D721Med (cell line): ENCODE results near the gene CELF5.
A peak's percentile ranks its signal among the peaks of the same experiment; 100 is the strongest.

ENCODE experiments used
- DNase-seq: peaks from one replicate; pipeline ENCODE4 v3.0.0; 2011; ENCODE audit warnings: low spot score; ENCODE audit not compliant: insufficient read length
- FAIRE-seq: peaks from 2 replicates; lab custom pipeline; 2011; peaks lifted over from hg19 to GRCh38; lab: Jason Lieb, UNC
- TF ChIP-seq, protein P1 (sequence below): IDR thresholded peaks from 2 replicates; pipeline ENCODE4 v1.5.1; 2012; ENCODE audit warnings: mild to moderate bottlenecking, control low read depth; ENCODE audit not compliant: insufficient read depth; ENCODE audit errors: missing control alignments

CELF5 gene

GRCh38 chr19:3275583-3276340 is 51.3 kb downstream of the CELF5 start:
- TF ChIP-seq, protein P1, sequence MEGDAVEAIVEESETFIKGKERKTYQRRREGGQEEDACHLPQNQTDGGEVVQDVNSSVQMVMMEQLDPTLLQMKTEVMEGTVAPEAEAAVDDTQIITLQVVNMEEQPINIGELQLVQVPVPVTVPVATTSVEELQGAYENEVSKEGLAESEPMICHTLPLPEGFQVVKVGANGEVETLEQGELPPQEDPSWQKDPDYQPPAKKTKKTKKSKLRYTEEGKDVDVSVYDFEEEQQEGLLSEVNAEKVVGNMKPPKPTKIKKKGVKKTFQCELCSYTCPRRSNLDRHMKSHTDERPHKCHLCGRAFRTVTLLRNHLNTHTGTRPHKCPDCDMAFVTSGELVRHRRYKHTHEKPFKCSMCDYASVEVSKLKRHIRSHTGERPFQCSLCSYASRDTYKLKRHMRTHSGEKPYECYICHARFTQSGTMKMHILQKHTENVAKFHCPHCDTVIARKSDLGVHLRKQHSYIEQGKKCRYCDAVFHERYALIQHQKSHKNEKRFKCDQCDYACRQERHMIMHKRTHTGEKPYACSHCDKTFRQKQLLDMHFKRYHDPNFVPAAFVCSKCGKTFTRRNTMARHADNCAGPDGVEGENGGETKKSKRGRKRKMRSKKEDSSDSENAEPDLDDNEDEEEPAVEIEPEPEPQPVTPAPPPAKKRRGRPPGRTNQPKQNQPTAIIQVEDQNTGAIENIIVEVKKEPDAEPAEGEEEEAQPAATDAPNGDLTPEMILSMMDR, result no peak
- FAIRE-seq (no peak), DNase-seq (peak; percentile 96)

DNA sequence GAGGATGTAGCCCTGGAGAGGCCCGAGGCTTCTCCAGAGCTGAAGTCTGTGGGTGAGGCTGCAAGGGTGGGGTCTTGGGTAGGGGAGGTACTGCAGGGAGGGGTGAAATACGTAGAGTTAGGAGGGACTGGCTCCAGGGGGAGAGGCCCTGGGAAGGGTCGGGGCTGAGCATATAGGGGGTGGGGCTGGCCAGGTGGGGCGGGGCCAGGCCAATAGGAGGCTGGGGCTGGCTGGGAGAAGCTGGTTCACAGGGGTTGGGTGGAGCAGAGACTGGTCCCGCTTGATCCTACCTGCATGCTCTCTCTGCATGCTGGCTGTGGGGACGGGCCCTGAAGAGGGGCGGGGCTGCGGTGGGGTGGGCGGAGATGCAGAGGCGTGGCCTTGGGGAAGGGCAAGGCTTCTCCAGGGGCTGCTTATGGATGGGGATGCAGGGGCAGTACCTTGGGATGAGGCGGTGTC is 51.9 kb downstream of the CELF5 start:
- no peak for FAIRE-seq
- TF ChIP-seq, protein P1, result no peak
- no peak for DNase-seq

DNA sequence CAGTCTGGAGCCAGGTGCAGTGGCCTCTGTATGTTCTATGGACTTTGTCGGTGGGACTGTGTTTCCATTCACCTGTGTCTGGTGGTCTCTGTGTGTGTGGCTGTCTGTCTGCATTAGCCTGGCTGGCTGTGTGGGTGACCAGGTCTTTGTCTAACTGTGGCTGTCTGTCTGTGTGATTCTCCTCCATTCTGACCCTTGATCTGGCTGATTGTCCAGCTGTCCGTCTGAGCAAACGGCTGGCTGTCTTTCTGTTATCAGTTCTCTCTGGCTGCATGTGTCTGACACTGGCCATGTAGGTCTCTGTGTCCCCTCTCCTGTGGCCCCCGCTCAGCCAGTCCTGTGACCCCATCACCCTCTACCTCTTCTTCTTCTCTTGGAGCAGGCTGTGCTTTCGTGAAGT is 53.2 kb downstream of the CELF5 start:
- TF ChIP-seq, protein P1, result no peak
- DNase-seq (no peak), FAIRE-seq (no peak)

DNA sequence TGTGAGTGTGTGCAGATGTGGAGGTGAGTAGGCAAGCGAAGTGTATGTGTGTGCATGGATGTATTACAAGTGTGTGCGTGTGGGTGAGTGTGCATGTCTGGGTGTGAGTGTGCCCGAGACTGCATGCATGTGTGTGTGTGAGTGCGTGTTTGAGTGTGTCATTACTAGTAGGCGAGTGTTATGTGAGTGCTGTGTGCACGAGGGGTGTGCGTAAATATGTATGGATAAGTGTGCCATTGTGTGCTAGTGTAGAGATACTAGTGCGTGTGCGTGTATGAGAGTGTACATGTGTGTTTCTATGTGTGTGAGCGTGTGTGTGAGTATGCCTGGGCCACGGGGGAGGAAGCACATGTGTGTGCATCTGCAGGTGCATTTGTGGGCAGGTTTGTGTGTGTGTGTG is 53.8 kb downstream of the CELF5 start:
- TF ChIP-seq, protein P1, result no peak
- no peak for DNase-seq
- no peak for FAIRE-seq

GRCh38 chr19:3278749-3279148 is 54.3 kb downstream of the CELF5 start:
- TF ChIP-seq, protein P1, result no peak
- DNase-seq (no peak), FAIRE-seq (no peak)

DNA sequence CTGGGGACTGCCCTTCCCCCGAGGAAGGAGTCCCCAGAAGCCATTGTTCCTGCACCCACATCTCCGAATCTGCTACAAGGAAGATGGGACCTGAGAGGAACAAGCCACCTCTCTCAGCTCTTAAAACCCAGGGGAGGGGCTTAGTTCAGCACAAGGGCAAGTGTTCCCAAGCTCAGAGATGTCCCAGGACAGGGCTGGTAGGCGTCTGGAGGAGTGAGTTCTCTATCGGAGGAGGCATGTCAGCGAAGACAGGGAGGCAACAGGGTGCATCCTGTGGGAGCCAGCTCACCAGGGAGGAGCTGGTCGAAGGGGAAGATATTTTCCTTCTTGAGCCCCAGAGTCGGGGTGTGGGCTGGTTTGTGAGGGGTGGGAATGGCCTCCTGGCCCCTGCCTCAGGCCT is 54.8 kb downstream of the CELF5 start:
- FAIRE-seq, result no peak
- no peak for DNase-seq
- TF ChIP-seq, protein P1, result no peak

DNA sequence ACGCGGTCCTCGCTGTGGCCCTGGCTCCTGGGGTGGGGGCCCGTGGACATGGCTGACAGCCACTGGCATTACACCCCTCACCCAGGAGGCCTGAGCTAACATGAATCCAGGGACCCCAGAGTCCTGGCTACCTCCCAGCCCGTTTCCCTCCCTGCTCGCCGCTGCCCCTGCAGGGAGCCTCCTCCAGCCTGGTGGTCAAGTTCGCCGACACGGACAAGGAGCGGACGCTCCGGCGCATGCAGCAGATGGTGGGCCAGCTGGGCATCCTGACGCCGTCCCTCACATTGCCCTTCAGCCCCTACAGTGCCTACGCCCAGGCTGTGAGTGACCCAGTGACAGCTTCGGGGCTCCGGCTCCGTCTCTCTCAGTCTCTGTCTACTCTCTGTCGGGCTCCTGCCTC is 56.6 kb downstream of the CELF5 start:
- FAIRE-seq (no peak), DNase-seq (no peak)
- TF ChIP-seq, protein P1, result no peak
